Measurements from ENCODE around the gene TDRD9.

- TF ChIP-seq EZH2 (IDR thresholded peaks at IDR 0.05) (no peak), FOXP2 (optimal IDR thresholded peaks at IDR 0.05; ENCODE audit: control extremely low read depth, extremely low read length, insufficient read depth) (no peak), POLR2AphosphoS5 (IDR thresholded peaks at IDR 0.05; ENCODE audit: borderline replicate concordance, low read depth, low read length) (no peak)
Observed at GRCh38 chr14:104072586-104072985, 144.3 kb downstream of the TDRD9 start.
